ENCODE results near the gene KLF2.
A peak's percentile ranks its signal among the peaks of the same experiment; 100 is the strongest.

- TF ChIP-seq CTCF (IDR thresholded peaks at IDR 0.05): no peak
- TF ChIP-seq POLR2AphosphoS5 (IDR thresholded peaks at IDR 0.05): peak; percentile 72
- no peak for TF ChIP-seq POLR2A (IDR thresholded peaks at IDR 0.05)
These were observed 34.4 kb downstream of the KLF2 start for GRCh38 chr19:16359074-16359473.
